ENCODE data around the gene ABHD11.
"Not testable (repeated sequence)": the region's sequence is repeated elsewhere in the genome, so short reads cannot be mapped to it uniquely, and the experiment has no call there.

The ABHD11 gene

GRCh38 chr7:73738612-73739386 lies at the start of gene ABHD11:
Gene ABHD11 (minus strand): TSS chr7:73738802. CDS start chr7:73738770, 32 bp downstream.
- peak; percentile 93 for DNase-seq

GRCh38 chr7:73787786-73788048 lies 49.1 kb upstream of the ABHD11 start:
- DNase-seq: not testable (repeated sequence)

- no peak for DNase-seq
These were observed 48.0 kb upstream of the ABHD11 start for GRCh38 chr7:73786588-73786987.

- no peak for DNase-seq
These were observed 40.9 kb upstream of the ABHD11 start for GRCh38 chr7:73779517-73779916.

- no peak for DNase-seq
These were observed 40.3 kb upstream of the ABHD11 start for GRCh38 chr7:73778801-73779389.

- DNase-seq: no peak
These were observed 36.3 kb upstream of the ABHD11 start for GRCh38 chr7:73774923-73775322.

GRCh38 chr7:73773700-73774517 lies 35.3 kb upstream of the ABHD11 start:
- no peak for DNase-seq

- DNase-seq: no peak
These were observed 32.5 kb upstream of the ABHD11 start for GRCh38 chr7:73770860-73771670.

- DNase-seq: peak; percentile 69
These were observed 31.6 kb upstream of the ABHD11 start, which contains the start of gene CLDN3 for GRCh38 chr7:73770002-73770859. Gene CLDN3 (minus strand): TSS chr7:73770270. CDS start chr7:73770049, 221 bp downstream.

- DNase-seq: no peak
These were observed 30.9 kb upstream of the ABHD11 start for GRCh38 chr7:73769481-73770001.

- no peak for DNase-seq
These were observed 30.3 kb upstream of the ABHD11 start for GRCh38 chr7:73768641-73769480.

GRCh38 chr7:73766556-73767229 lies 28.1 kb upstream of the ABHD11 start:
- no peak for DNase-seq

- DNase-seq: no peak
These were observed 24.0 kb upstream of the ABHD11 start for GRCh38 chr7:73762659-73762999.

- DNase-seq: no peak
These were observed 23.5 kb upstream of the ABHD11 start for GRCh38 chr7:73761854-73762658.

- DNase-seq: no peak
These were observed 20.1 kb upstream of the ABHD11 start for GRCh38 chr7:73758581-73759138.

- no peak for DNase-seq
These were observed 11.6 kb upstream of the ABHD11 start for GRCh38 chr7:73749931-73750776.

GRCh38 chr7:73746378-73746777 lies 7.8 kb upstream of the ABHD11 start:
- DNase-seq: no peak

All from NCI-H2081 treated with DMSO at 0.1 percent for 48 hours (cell line).